ENCODE data around the gene PLA1A. TPM values are rescaled to one million over a fixed set of nuclear protein-coding genes. Genes with fewer than 3 reads are reported as not detected.

The PLA1A gene
- total and polyA plus RNA-seq, 8 donors = 1.1 to 16.9 (median 3.3) TPM; not detected in 2

DNA sequence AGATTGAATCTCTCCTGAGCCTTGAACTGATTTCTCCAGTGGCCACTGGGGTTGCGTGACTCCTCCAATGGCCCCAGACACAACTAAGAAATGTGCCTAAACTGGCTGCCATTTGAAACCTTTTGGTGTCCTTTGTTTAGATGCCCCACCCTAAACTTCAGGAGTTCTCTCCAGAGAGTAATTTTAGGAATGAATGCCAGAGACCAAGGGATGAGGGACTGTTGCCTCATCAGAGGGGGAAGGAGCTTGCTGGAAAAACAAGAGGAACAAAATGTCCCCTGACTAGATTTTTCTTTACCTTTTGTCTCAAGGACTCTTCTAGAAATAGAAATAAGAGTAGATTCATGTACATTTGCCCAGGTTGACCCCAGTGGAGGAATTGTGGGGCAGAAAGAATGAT is 26.5 kb upstream of the PLA1A start:
- no peak overlapping the region for H3K4me3 ChIP-seq
- H3K27ac ChIP-seq = peak overlapping the region in 2 of 5 donors; percentile 20 to 64
- H3K9me3 ChIP-seq = no peaks in the 10 kb centered on the region
- no peak for TF ChIP-seq POLR2A (IDR thresholded peaks at IDR 0.05)
- no peak for TF ChIP-seq POLR2AphosphoS5 (IDR thresholded peaks at IDR 0.05)
- TF ChIP-seq, protein P1, sequence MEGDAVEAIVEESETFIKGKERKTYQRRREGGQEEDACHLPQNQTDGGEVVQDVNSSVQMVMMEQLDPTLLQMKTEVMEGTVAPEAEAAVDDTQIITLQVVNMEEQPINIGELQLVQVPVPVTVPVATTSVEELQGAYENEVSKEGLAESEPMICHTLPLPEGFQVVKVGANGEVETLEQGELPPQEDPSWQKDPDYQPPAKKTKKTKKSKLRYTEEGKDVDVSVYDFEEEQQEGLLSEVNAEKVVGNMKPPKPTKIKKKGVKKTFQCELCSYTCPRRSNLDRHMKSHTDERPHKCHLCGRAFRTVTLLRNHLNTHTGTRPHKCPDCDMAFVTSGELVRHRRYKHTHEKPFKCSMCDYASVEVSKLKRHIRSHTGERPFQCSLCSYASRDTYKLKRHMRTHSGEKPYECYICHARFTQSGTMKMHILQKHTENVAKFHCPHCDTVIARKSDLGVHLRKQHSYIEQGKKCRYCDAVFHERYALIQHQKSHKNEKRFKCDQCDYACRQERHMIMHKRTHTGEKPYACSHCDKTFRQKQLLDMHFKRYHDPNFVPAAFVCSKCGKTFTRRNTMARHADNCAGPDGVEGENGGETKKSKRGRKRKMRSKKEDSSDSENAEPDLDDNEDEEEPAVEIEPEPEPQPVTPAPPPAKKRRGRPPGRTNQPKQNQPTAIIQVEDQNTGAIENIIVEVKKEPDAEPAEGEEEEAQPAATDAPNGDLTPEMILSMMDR (IDR thresholded peaks at IDR 0.05) = no peak
- no peak for TF ChIP-seq EP300 (IDR thresholded peaks at IDR 0.05)
- DNase-seq = no peak
- intact Hi-C loops (cut with DNase I; ENCODE audit: low total_unique reads) = no loop called here
- no peaks in the 10 kb centered on the region for H3K36me3 ChIP-seq
- no peaks in the 10 kb centered on the region for H3K4me1 ChIP-seq
- 93 to 100% (median 97%) methylated on average over 1 of the region's 1 CpG for WGBS, 5 donors
- no peaks in the 10 kb centered on the region for H3K27me3 ChIP-seq

GRCh38 chr3:119571688-119572087 is 26.0 kb upstream of the PLA1A start:
- Histone ChIP-seq H3K9me3 (no peaks in the 10 kb centered on the region), H3K4me1 (no peaks in the 10 kb centered on the region), H3K36me3 (no peaks in the 10 kb centered on the region), H3K27ac (peak overlapping the region in 2 of 5 donors; percentile 20 to 64), H3K27me3 (no peaks in the 10 kb centered on the region), H3K4me3 (no peak overlapping the region)
- WGBS, 5 donors = 48 to 84% (median 81%) methylated on average over 5 of the region's 5 CpGs
- peak in 1 of 2 donors; percentile 48 for DNase-seq
- intact Hi-C loops (cut with DNase I; ENCODE audit: low total_unique reads) = no loop called here
- TF ChIP-seq POLR2A (IDR thresholded peaks at IDR 0.05) = no peak
- TF ChIP-seq, protein P1 (IDR thresholded peaks at IDR 0.05) = no peak
- TF ChIP-seq POLR2AphosphoS5 (IDR thresholded peaks at IDR 0.05) = no peak
- no peak for TF ChIP-seq EP300 (IDR thresholded peaks at IDR 0.05)

DNA sequence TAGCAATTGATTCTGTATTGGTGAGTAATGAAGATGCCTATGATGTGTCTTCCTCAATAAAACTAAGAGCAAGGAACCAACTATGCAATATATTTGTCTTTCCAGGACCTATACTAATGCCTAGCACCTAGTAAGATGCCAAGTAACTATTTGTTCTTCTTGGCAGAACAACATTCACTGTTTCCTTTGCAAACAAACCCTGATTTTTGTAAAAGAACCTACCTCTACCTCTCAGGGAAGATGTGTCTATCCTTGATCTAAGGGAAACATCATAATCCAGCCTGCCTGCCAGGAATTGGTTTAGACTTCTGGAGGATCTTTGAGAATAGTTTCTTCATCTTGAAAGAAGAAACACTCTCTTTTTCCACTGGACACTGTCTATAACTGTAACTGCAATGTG is 22.2 kb upstream of the PLA1A start:
- H3K4me1 ChIP-seq = peaks cover 3 to 17% (median 13%) of the 10 kb centered on the region in 4 donors
- H3K27ac ChIP-seq = no peak overlapping the region
- H3K9me3 ChIP-seq = no peaks in the 10 kb centered on the region
- H3K27me3 ChIP-seq = no peaks in the 10 kb centered on the region
- TF ChIP-seq, protein P1 (IDR thresholded peaks at IDR 0.05) = no peak
- no peak for TF ChIP-seq EP300 (IDR thresholded peaks at IDR 0.05)
- TF ChIP-seq POLR2AphosphoS5 (IDR thresholded peaks at IDR 0.05) = no peak
- TF ChIP-seq POLR2A (IDR thresholded peaks at IDR 0.05) = no peak
- intact Hi-C loops (cut with DNase I; ENCODE audit: low total_unique reads) = no loop called here
- no peak for DNase-seq
- H3K36me3 ChIP-seq = no peaks in the 10 kb centered on the region
- H3K4me3 ChIP-seq = no peak overlapping the region

GRCh38 chr3:119579366-119580066 is 18.2 kb upstream of the PLA1A start, which contains the start of gene ADPRH:
Gene ADPRH, plus strand, starts transcription at chr3:119579492. Its CDS starts 2,678 bp downstream, at chr3:119582170.
- H3K36me3 ChIP-seq = no peaks in the 10 kb centered on the region
- WGBS, 5 donors = 1 to 3% (median 1%) methylated on average over 13 to 68 of the region's 68 CpGs
- TF ChIP-seq, protein P1 (IDR thresholded peaks at IDR 0.05) = no peak
- TF ChIP-seq POLR2AphosphoS5 (IDR thresholded peaks at IDR 0.05) = peak in 2 of 3 donors; percentile 10 to 63
- peaks cover 5 to 28% (median 19%) of the 10 kb centered on the region in 4 donors for H3K4me1 ChIP-seq
- intact Hi-C loops (cut with DNase I; ENCODE audit: low total_unique reads) = no loop called here
- no peaks in the 10 kb centered on the region for H3K9me3 ChIP-seq
- H3K27ac ChIP-seq = peak within 1 kb of the TSS; percentile 87 to 93 (median 90)
- peak; percentile 84 to 95 for DNase-seq
- H3K4me3 ChIP-seq = peak within 1 kb of the TSS; percentile 51 to 72 (median 60)
- no peaks in the 10 kb centered on the region for H3K27me3 ChIP-seq
